GM20000 (cell line): Measurements from ENCODE around the gene HK3.

ENCODE experiments used
- DNase-seq: peaks from one replicate; pipeline ENCODE4 v3.0.0; 2012; ENCODE audit warnings: low spot score
- CTCF ChIP-seq: IDR thresholded peaks from 2 replicates; pipeline ENCODE4 v1.5.1; 2012; ENCODE audit warnings: mild to moderate bottlenecking, control low read depth; ENCODE audit errors: extremely low read depth, missing control alignments

Gene HK3

GRCh38 chr5:176899296-176899891 lies at the start of gene HK3:
TSS of gene HK3 (minus strand) at chr5:176899346. CDS start at chr5:176896159, 3,187 bp downstream.
- TF ChIP-seq CTCF: no peak
- no peak for DNase-seq

GRCh38 chr5:176948458-176948857 lies 49.3 kb upstream of the HK3 start:
- DNase-seq: no peak

GRCh38 chr5:176947847-176948246 lies 48.7 kb upstream of the HK3 start:
- no peak for TF ChIP-seq CTCF
- no peak for DNase-seq

More at GRCh38 chr5:176948458-176948857, 49.3 kb upstream of the HK3 start:
- TF ChIP-seq CTCF: no peak

- no peak for TF ChIP-seq CTCF
- no peak for DNase-seq
Measured at GRCh38 chr5:176944268-176944667, 45.1 kb upstream of the HK3 start.

- DNase-seq: no peak
- TF ChIP-seq CTCF: no peak
Measured at GRCh38 chr5:176943816-176944215, 44.7 kb upstream of the HK3 start.

GRCh38 chr5:176941951-176942350 lies 42.8 kb upstream of the HK3 start:
- no peak for TF ChIP-seq CTCF
- DNase-seq: no peak

- no peak for TF ChIP-seq CTCF
- no peak for DNase-seq
Measured at GRCh38 chr5:176938472-176938871, 39.3 kb upstream of the HK3 start.
